GM12875 (cell line): ENCODE data around the gene PPFIBP2.

Source experiments
- H3K4me3 ChIP-seq: one replicate; pipeline ENCODE4 v1.5.1; 2011; ENCODE audit warnings: low read depth, low read length, control low read depth
- CTCF ChIP-seq: IDR thresholded peaks from 2 replicates; pipeline ENCODE4 v1.5.1; 2011; ENCODE audit warnings: low read depth, mild to moderate bottlenecking, control low read depth, inconsistent platforms, low read length, moderate library complexity, borderline replicate concordance; ENCODE audit not compliant: insufficient read depth

PPFIBP2 gene

GRCh38 chr11:7643314-7643713 is 129.5 kb downstream of the PPFIBP2 start:
- no peak overlapping the region for H3K4me3 ChIP-seq

GRCh38 chr11:7645206-7645605 is 131.4 kb downstream of the PPFIBP2 start:
- no peak overlapping the region for H3K4me3 ChIP-seq
- no peak for TF ChIP-seq CTCF

More at GRCh38 chr11:7643314-7643713, 129.5 kb downstream of the PPFIBP2 start:
- no peak for TF ChIP-seq CTCF

- TF ChIP-seq CTCF = no peak
- H3K4me3 ChIP-seq = no peak overlapping the region
Observed at GRCh38 chr11:7646866-7647265, 133.1 kb downstream of the PPFIBP2 start.

GRCh38 chr11:7648264-7648663 is 134.5 kb downstream of the PPFIBP2 start:
- H3K4me3 ChIP-seq = no peak overlapping the region
- no peak for TF ChIP-seq CTCF

- no peak for TF ChIP-seq CTCF
- H3K4me3 ChIP-seq = no peak overlapping the region
Observed at GRCh38 chr11:7651140-7651551, 137.3 kb downstream of the PPFIBP2 start.

GRCh38 chr11:7651700-7652099 is 137.9 kb downstream of the PPFIBP2 start:
- H3K4me3 ChIP-seq = no peak overlapping the region
- TF ChIP-seq CTCF = no peak

- no peak overlapping the region for H3K4me3 ChIP-seq
- no peak for TF ChIP-seq CTCF
Observed at GRCh38 chr11:7654195-7654705, 140.5 kb downstream of the PPFIBP2 start.
